Astrocyte (in vitro differentiated cells and primary cell): ENCODE measurements around the gene RRAS. TPM values are rescaled to one million over a fixed set of nuclear protein-coding genes. Genes with fewer than 3 reads are reported as not detected.

Experiments used
- DNase-seq: peaks from one replicate; pipeline ENCODE4 v3.0.0-alpha.2; 2010; ENCODE audit warnings: low read depth
- FAIRE-seq: peaks from 2 replicates; lab custom pipeline; 2011; peaks lifted over from hg19 to GRCh38; lab: Jason Lieb, UNC
- H2AFZ ChIP-seq: 2 replicates; pipeline ENCODE4 v1.6.0; 2012; ENCODE audit warnings: low read depth, low read length, inconsistent platforms
- H3K27ac ChIP-seq: 2 replicates; pipeline ENCODE4 v1.5.1; 2011; ENCODE audit warnings: low read depth, low read length, inconsistent platforms
- H3K27me3 ChIP-seq: 2 replicates; pipeline ENCODE4 v1.6.0; 2011; ENCODE audit warnings: low read length, inconsistent platforms; ENCODE audit not compliant: insufficient read depth
- H3K36me3 ChIP-seq: 2 replicates; pipeline ENCODE4 v1.5.1; 2011; ENCODE audit warnings: low read length, inconsistent platforms; ENCODE audit not compliant: insufficient read depth
- H3K4me1 ChIP-seq: 2 replicates; pipeline ENCODE4 v1.5.1; 2011; ENCODE audit warnings: low read length, inconsistent platforms; ENCODE audit not compliant: insufficient read depth
- H3K4me2 ChIP-seq: 2 replicates; pipeline ENCODE4 v1.6.0; 2012; ENCODE audit warnings: low read length, inconsistent platforms
- H3K4me3 ChIP-seq: 2 replicates; pipeline ENCODE4 v1.5.1; 2011; ENCODE audit warnings: low read depth, mild to moderate bottlenecking, low read length, inconsistent platforms; ENCODE audit not compliant: insufficient read depth
- H3K79me2 ChIP-seq: 2 replicates; pipeline ENCODE4 v1.6.0; 2012; ENCODE audit warnings: mild to moderate bottlenecking, low read length, inconsistent platforms; ENCODE audit not compliant: insufficient read depth
- H3K9ac ChIP-seq: 2 replicates; pipeline ENCODE4 v1.6.0; 2012; ENCODE audit warnings: mild to moderate bottlenecking, low read length, inconsistent platforms
- H3K9me3 ChIP-seq: 2 replicates; pipeline ENCODE4 v1.5.1; 2012; ENCODE audit warnings: low read depth, mild to moderate bottlenecking, low read length, inconsistent platforms; ENCODE audit not compliant: insufficient read depth
- H4K20me1 ChIP-seq: 2 replicates; pipeline ENCODE4 v1.6.0; 2012; ENCODE audit warnings: low read length, inconsistent platforms; ENCODE audit not compliant: insufficient read depth
- H3K27ac Mint-ChIP-seq: one replicate; pipeline ENCODE4 v1.8.0; 2021; ENCODE audit warnings: mild to moderate bottlenecking, mixed read lengths; ENCODE audit not compliant: unreplicated experiment
- H3K27me3 Mint-ChIP-seq: one replicate; pipeline ENCODE4 v1.8.0; 2021; ENCODE audit warnings: low read depth, mixed read lengths; ENCODE audit not compliant: unreplicated experiment
- H3K36me3 Mint-ChIP-seq: one replicate; pipeline ENCODE4 v1.8.0; 2021; ENCODE audit warnings: low read depth, mixed read lengths; ENCODE audit not compliant: unreplicated experiment
- H3K4me1 Mint-ChIP-seq: one replicate; pipeline ENCODE4 v1.8.0; 2021; ENCODE audit warnings: low read depth, mixed read lengths; ENCODE audit not compliant: unreplicated experiment
- H3K4me3 Mint-ChIP-seq: one replicate; pipeline ENCODE4 v1.8.0; 2021; ENCODE audit warnings: mild to moderate bottlenecking, moderate library complexity, mixed read lengths; ENCODE audit not compliant: unreplicated experiment
- H3K9me3 Mint-ChIP-seq: one replicate; pipeline ENCODE4 v1.8.0; 2021; ENCODE audit warnings: mild to moderate bottlenecking, mixed read lengths; ENCODE audit not compliant: unreplicated experiment
- CTCF ChIP-seq: IDR thresholded peaks from 2 replicates; pipeline ENCODE4 v1.5.1; 2011; ENCODE audit warnings: low read depth, mild to moderate bottlenecking, inconsistent platforms, low read length, moderate library complexity; ENCODE audit not compliant: insufficient read depth
- EZH2 ChIP-seq: IDR thresholded peaks from 2 replicates; pipeline ENCODE4 v1.6.1; 2012; ENCODE audit warnings: mild to moderate bottlenecking, low read length, inconsistent platforms; ENCODE audit not compliant: insufficient read depth
- total RNA-seq: library from RNA; stranded (reverse); gene quantifications from 2 replicates; pipeline ENCODE4 v1.2.1, GENCODE V29; 2021

RRAS gene
- total RNA-seq, 1 donor from 2014 or later, result 94.7 TPM

GRCh38 chr19:49651820-49652550 lies 12.0 kb upstream of the RRAS start:
- H3K4me1 ChIP-seq, result no peaks in the 10 kb centered on the region
- TF ChIP-seq EZH2 (no peak), CTCF (no peak)
- FAIRE-seq, result no peak
- no peak overlapping the region for H3K27ac ChIP-seq
- no peak overlapping the region for H3K4me3 ChIP-seq
- H3K4me1 Mint-ChIP-seq, result no peaks in the 10 kb centered on the region
- H4K20me1 ChIP-seq, result peaks cover 71% of the 10 kb centered on the region
- no peaks in the 10 kb centered on the region for H3K27me3 Mint-ChIP-seq
- H3K27me3 ChIP-seq, result no peaks in the 10 kb centered on the region
- no peak for DNase-seq
- H3K9me3 Mint-ChIP-seq, result no peaks in the 10 kb centered on the region
- peaks cover 6% of the 10 kb centered on the region for H3K36me3 ChIP-seq
- no peak overlapping the region for H3K27ac Mint-ChIP-seq
- H3K9ac ChIP-seq, result no peak overlapping the region
- H3K79me2 ChIP-seq, result peaks cover 45% of the 10 kb centered on the region
- H3K4me3 Mint-ChIP-seq, result no peak overlapping the region
- H3K9me3 ChIP-seq, result no peaks in the 10 kb centered on the region
- no peak overlapping the region for H2AFZ ChIP-seq
- no peak overlapping the region for H3K4me2 ChIP-seq
- H3K36me3 Mint-ChIP-seq, result peaks cover 6% of the 10 kb centered on the region

- no peak for DNase-seq
Measured at GRCh38 chr19:49651029-49651819, 11.3 kb upstream of the RRAS start.

More at GRCh38 chr19:49651029-49651819, 11.3 kb upstream of the RRAS start:
- H3K9me3 Mint-ChIP-seq, result no peaks in the 10 kb centered on the region
- Histone ChIP-seq H3K36me3 (peaks cover 9% of the 10 kb centered on the region), H3K27ac (no peak overlapping the region), H3K4me3 (no peak overlapping the region), H3K79me2 (peaks cover 52% of the 10 kb centered on the region), H2AFZ (no peak overlapping the region), H3K9ac (no peak overlapping the region), H3K4me2 (no peak overlapping the region), H3K9me3 (no peaks in the 10 kb centered on the region), H3K27me3 (no peaks in the 10 kb centered on the region), H3K4me1 (no peaks in the 10 kb centered on the region), H4K20me1 (peaks cover 71% of the 10 kb centered on the region)
- H3K27me3 Mint-ChIP-seq, result no peaks in the 10 kb centered on the region
- peaks cover 2% of the 10 kb centered on the region for H3K36me3 Mint-ChIP-seq
- no peak overlapping the region for H3K27ac Mint-ChIP-seq
- H3K4me3 Mint-ChIP-seq, result no peak overlapping the region
- TF ChIP-seq EZH2 (no peak), CTCF (no peak)
- FAIRE-seq, result no peak
- H3K4me1 Mint-ChIP-seq, result no peaks in the 10 kb centered on the region
